T-cell (primary cell): ENCODE results near the gene SCGB1C2. TPM values are rescaled to one million over a fixed set of nuclear protein-coding genes. Genes with fewer than 3 reads are reported as not detected.
"Not testable (repeated sequence)": the region's sequence is repeated elsewhere in the genome, so short reads cannot be mapped to it uniquely, and the experiment has no call there.

Experiments used
- ATAC-seq, 4 experiments: fragments of 200-7000 bp in 3 of 4; fragments of 150-1000 bp in 1 of 4; cut with Tn5 transposase; replicated peaks in 1 of 4; 1 replicate in 3 of 4; 2 replicates in 1 of 4; pipeline ENCODE4 v1.10.0; 2021; ENCODE audit warnings: moderate library complexity in 3 of 4, mild to moderate bottlenecking in 2 of 4, moderate number of reproducible peaks in 1 of 4
- CTCF ChIA-PET, 2 donors: fragments of 300-600 bp; sonication (Branson Sonifier 250); formaldehyde crosslinking; loops; one replicate each; lab custom pipeline; 2022; ENCODE audit warnings: antibody characterized with exemption in 2 of 2; lab: Charles Lee
- POLR2A ChIA-PET, 2 donors: fragments of 300-600 bp; sonication (Branson Sonifier 250); formaldehyde crosslinking; loops; one replicate each; lab custom pipeline; 2022; ENCODE audit warnings: antibody characterized with exemption in 2 of 2; lab: Charles Lee
- DNase-seq, 35 experiments: peaks; one replicate each; pipeline versions ENCODE4 v3.0.0 to v3.0.0-alpha.2; 2013 to 2023
- H3K27ac ChIP-seq: one replicate; pipeline ENCODE4 v1.5.1; 2013; ENCODE audit warnings: low read length
- H3K27me3 ChIP-seq, 2 experiments: replicated peaks in 1 of 2; 1 replicate in 1 of 2; 2 replicates in 1 of 2; pipeline versions ENCODE4 v1.6.1 to v1.7.0; 2013; ENCODE audit warnings: low read length in 1 of 2, mixed read lengths in 1 of 2; ENCODE audit not compliant: control insufficient read depth in 2 of 2, insufficient read depth in 2 of 2; ENCODE audit errors: extremely low read depth in 1 of 2
- H3K36me3 ChIP-seq, 2 donors: 1 replicate in 1 of 2; 2 replicates in 1 of 2; pipeline versions ENCODE4 v1.6.1 to v1.7.0; 2013; ENCODE audit warnings: low read length in 1 of 2; ENCODE audit not compliant: control insufficient read depth in 2 of 2, insufficient read depth in 1 of 2; ENCODE audit errors: extremely low read depth in 1 of 2
- H3K4me1 ChIP-seq, 2 experiments: 1 replicate in 1 of 2; 2 replicates in 1 of 2; pipeline versions ENCODE4 v1.6.1 to v1.7.0; 2013; ENCODE audit warnings: low read length in 2 of 2, mixed read lengths in 1 of 2; ENCODE audit not compliant: insufficient read depth in 2 of 2, control insufficient read depth in 1 of 2; ENCODE audit errors: extremely low read depth in 1 of 2
- H3K4me3 ChIP-seq, 2 donors: 1 replicate in 1 of 2; 2 replicates in 1 of 2; pipeline versions ENCODE4 v1.5.1 to v1.7.0; 2013; ENCODE audit warnings: mild to moderate bottlenecking in 2 of 2, low read length in 1 of 2, moderate library complexity in 1 of 2; ENCODE audit not compliant: control insufficient read depth in 1 of 2; ENCODE audit errors: extremely low read depth in 1 of 2
- H3K9me3 ChIP-seq: 2 replicates; pipeline ENCODE4 v1.7.0; 2013
- H3K27ac Mint-ChIP-seq, 2 donors: one replicate each; pipeline ENCODE4 v1.8.0; 2020 to 2021; ENCODE audit warnings: mild to moderate bottlenecking in 2 of 2, mixed read lengths in 2 of 2
- H3K27me3 Mint-ChIP-seq, 2 donors: one replicate each; pipeline ENCODE4 v1.8.0; 2021 to 2022; ENCODE audit warnings: mixed read lengths in 2 of 2
- H3K36me3 Mint-ChIP-seq: one replicate; pipeline ENCODE4 v1.8.0; 2021; ENCODE audit warnings: mixed read lengths
- H3K4me1 Mint-ChIP-seq, 3 donors: one replicate each; pipeline ENCODE4 v1.8.0; 2020 to 2022; ENCODE audit warnings: mixed read lengths in 3 of 3, mild to moderate bottlenecking in 1 of 3
- H3K4me3 Mint-ChIP-seq, 3 donors: one replicate each; pipeline ENCODE4 v1.8.0; 2020 to 2022; ENCODE audit warnings: mild to moderate bottlenecking in 3 of 3, mixed read lengths in 3 of 3, moderate library complexity in 3 of 3
- H3K9me3 Mint-ChIP-seq, 3 donors: one replicate each; pipeline ENCODE4 v1.8.0; 2020 to 2022; ENCODE audit warnings: mixed read lengths in 3 of 3
- WGBS: methylation state at CpG from one replicate; pipeline ENCODE4 v1.1.5; 2013; ENCODE audit warnings: missing lambda C conversion rate; ENCODE audit not compliant: insufficient coverage; 5-methylcytosine and 5-hydroxymethylcytosine counted together
- total RNA-seq, 35 experiments: library from RNA in 6 of 35; stranded (reverse) in 6 of 35; fragments of 120-200 nt in 1 of 35; gene quantifications; one replicate each; pipeline versions ENCODE4 v1.2.1 to v1.2.4 and lab custom pipeline; 2013 to 2026

SCGB1C2 gene
- total RNA-seq, 5 donors from 2014 or later (not counting 1 experiment from before 2014, with no cell fraction given), result not detected

- H3K4me1 Mint-ChIP-seq, H3K9me3 Mint-ChIP-seq, H3K27ac ChIP-seq, H3K27ac Mint-ChIP-seq, H3K27me3 Mint-ChIP-seq, H3K4me1 ChIP-seq, H3K4me3 ChIP-seq, H3K27me3 ChIP-seq, H3K9me3 ChIP-seq, DNase-seq, POLR2A ChIA-PET, CTCF ChIA-PET, H3K36me3 Mint-ChIP-seq, H3K36me3 ChIP-seq, H3K4me3 Mint-ChIP-seq: not testable (repeated sequence)
- whole genome bisulfite sequencing, result no CpG with 5 or more reads among the region's 1 CpG
- ATAC-seq, result peak; percentile 65 to 68 (median 66)
Observed at GRCh38 chr17:135895-136294, 1.5 kb upstream of the SCGB1C2 start.

- WGBS, result no CpG with 5 or more reads among the region's 4 CpGs
- H3K27me3 ChIP-seq, H3K36me3 Mint-ChIP-seq, H3K9me3 Mint-ChIP-seq, H3K4me1 Mint-ChIP-seq, H3K27me3 Mint-ChIP-seq, H3K9me3 ChIP-seq, POLR2A ChIA-PET, H3K36me3 ChIP-seq, H3K27ac ChIP-seq, H3K4me1 ChIP-seq, H3K4me3 ChIP-seq, CTCF ChIA-PET: not testable (repeated sequence)
- Mint-ChIP-seq H3K27ac (peak overlapping the region in 1 of 2 donors; percentile 34), H3K4me3 (peak overlapping the region in 2 of 3 donors; percentile 5 to 28)
- ATAC-seq, result peak; percentile 87 to 96 (median 94)
- DNase-seq, result peak in 34 of 35 experiments; percentile 43 to 77 (median 66)
Observed at GRCh38 chr17:136531-136930, 838 bp upstream of the SCGB1C2 start.

- H3K36me3 Mint-ChIP-seq, H3K9me3 Mint-ChIP-seq, H3K27me3 ChIP-seq, H3K27me3 Mint-ChIP-seq, ATAC-seq, CTCF ChIA-PET, H3K27ac ChIP-seq, H3K4me1 Mint-ChIP-seq, POLR2A ChIA-PET, H3K36me3 ChIP-seq, H3K4me1 ChIP-seq, H3K4me3 Mint-ChIP-seq, H3K27ac Mint-ChIP-seq, H3K4me3 ChIP-seq, H3K9me3 ChIP-seq: not testable (repeated sequence)
- no CpG with 5 or more reads among the region's 22 CpGs for WGBS
- peak in 3 of 35 experiments; percentile 4 to 22 (median 7) for DNase-seq
Observed at GRCh38 chr17:139401-140205, 2.2 kb downstream of the SCGB1C2 start.

- Histone ChIP-seq H3K27ac (no peak overlapping the region), H3K4me1 (peaks cover 0 to 3% of the 10 kb centered on the region in 2 experiments), H3K9me3 (no peaks in the 10 kb centered on the region), H3K36me3 (no peaks in the 10 kb centered on the region), H3K27me3 (peaks cover 2 to 3% of the 10 kb centered on the region in 2 experiments), H3K4me3 (no peak overlapping the region)
- H3K27ac Mint-ChIP-seq, result no peak overlapping the region
- WGBS, result 92% methylated on average over 11 of the region's 23 CpGs
- no peak for ATAC-seq
- H3K4me3 Mint-ChIP-seq, result no peak overlapping the region
- H3K27me3 Mint-ChIP-seq, result peaks cover 3 to 5% of the 10 kb centered on the region in 2 donors
- DNase-seq, result peak in 19 of 35 experiments; percentile 11 to 47 (median 24)
- peaks cover 0 to 3% (median 1%) of the 10 kb centered on the region in 3 donors for H3K4me1 Mint-ChIP-seq
- H3K9me3 Mint-ChIP-seq, result no peaks in the 10 kb centered on the region
- POLR2A ChIA-PET, result no interaction called here
- CTCF ChIA-PET, result no interaction called here
- H3K36me3 Mint-ChIP-seq, result no peaks in the 10 kb centered on the region
Observed at GRCh38 chr17:142102-142661, 4.8 kb downstream of the SCGB1C2 start.

GRCh38 chr17:142876-143784, 5.8 kb downstream of the SCGB1C2 start:
- ChIA-PET CTCF (no interaction called here), POLR2A (no interaction called here)
- Histone ChIP-seq H3K36me3 (no peaks in the 10 kb centered on the region), H3K27me3 (peaks cover 2 to 11% of the 10 kb centered on the region in 2 experiments), H3K27ac (no peak overlapping the region), H3K9me3 (no peaks in the 10 kb centered on the region), H3K4me1 (peaks cover 0 to 3% of the 10 kb centered on the region in 2 experiments), H3K4me3 (no peak overlapping the region)
- Mint-ChIP-seq H3K4me3 (no peak overlapping the region), H3K4me1 (peaks cover 0 to 3% (median 1%) of the 10 kb centered on the region in 3 donors), H3K36me3 (no peaks in the 10 kb centered on the region), H3K27me3 (peaks cover 3 to 5% of the 10 kb centered on the region in 2 donors), H3K27ac (no peak overlapping the region), H3K9me3 (no peaks in the 10 kb centered on the region)
- DNase-seq, result peak in 2 of 35 experiments; percentile 0 to 21
- 90% methylated on average over 8 of the region's 23 CpGs for WGBS
- ATAC-seq, result no peak

GRCh38 chr17:143785-144281, 6.5 kb downstream of the SCGB1C2 start:
- 6% methylated on average over 37 of the region's 44 CpGs for WGBS

More at GRCh38 chr17:143785-144281, 6.5 kb downstream of the SCGB1C2 start:
- peaks cover 0 to 3% of the 10 kb centered on the region in 2 experiments for H3K4me1 ChIP-seq
- no peak overlapping the region for H3K4me3 ChIP-seq
- peaks cover 3 to 5% of the 10 kb centered on the region in 2 donors for H3K27me3 Mint-ChIP-seq
- H3K27ac ChIP-seq, result no peak overlapping the region
- H3K27ac Mint-ChIP-seq, result no peak overlapping the region
- no peaks in the 10 kb centered on the region for H3K9me3 ChIP-seq
- ChIA-PET POLR2A (no interaction called here), CTCF (interaction anchor here in 1 of 2 donors (1.3 kb wide), 1 partner anchor 561 kb away, joined by 4 read pairs; no protein-coding TSS in a partner anchor)
- no peaks in the 10 kb centered on the region for H3K36me3 ChIP-seq
- H3K4me1 Mint-ChIP-seq, result peaks cover 0 to 3% (median 1%) of the 10 kb centered on the region in 3 donors
- H3K36me3 Mint-ChIP-seq, result no peaks in the 10 kb centered on the region
- no peaks in the 10 kb centered on the region for H3K9me3 Mint-ChIP-seq
- peaks cover 2 to 14% of the 10 kb centered on the region in 2 experiments for H3K27me3 ChIP-seq
- no peak overlapping the region for H3K4me3 Mint-ChIP-seq
- ATAC-seq (peak; percentile 94 to 99 (median 96)), DNase-seq (peak; percentile 49 to 88 (median 78))
